ENCODE measurements around the gene CD59.

DNA sequence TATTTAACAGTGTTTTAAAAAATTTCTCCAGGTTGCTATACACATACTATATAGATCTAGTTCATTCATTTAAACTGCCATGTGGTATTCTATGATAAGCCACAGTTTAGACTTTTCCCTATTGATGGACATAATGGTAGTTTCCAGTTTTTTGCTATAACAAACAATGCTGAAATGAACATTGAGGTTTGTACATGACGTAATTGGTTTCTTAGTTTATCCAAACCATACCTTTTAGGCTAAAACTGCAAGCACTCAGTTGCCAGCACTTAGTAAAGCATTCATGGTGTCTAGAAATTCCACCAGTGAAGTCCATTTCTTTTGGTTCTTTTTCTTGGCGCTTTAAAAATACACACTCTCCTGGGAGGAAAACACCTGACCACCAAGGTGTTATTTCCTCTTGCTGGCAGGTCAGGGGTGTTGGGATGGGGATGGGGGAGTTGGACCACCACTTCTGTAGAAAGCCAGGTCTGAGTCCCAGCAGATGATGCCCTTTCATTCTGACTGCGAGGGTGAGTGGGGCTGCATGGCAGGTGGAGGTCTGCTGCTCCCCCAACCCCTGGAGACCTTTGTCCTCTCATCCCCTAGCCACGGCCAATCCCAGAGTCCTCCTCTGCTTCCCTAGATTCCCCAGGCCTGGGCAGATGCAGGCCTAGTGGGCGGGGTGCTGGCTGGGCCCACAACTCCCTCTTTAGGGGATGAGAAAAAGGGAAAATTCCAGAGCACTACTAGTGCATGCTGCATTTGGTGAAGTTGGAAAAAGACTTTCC, 76.7 kb downstream of the CD59 start:
- TF ChIP-seq, protein P1, sequence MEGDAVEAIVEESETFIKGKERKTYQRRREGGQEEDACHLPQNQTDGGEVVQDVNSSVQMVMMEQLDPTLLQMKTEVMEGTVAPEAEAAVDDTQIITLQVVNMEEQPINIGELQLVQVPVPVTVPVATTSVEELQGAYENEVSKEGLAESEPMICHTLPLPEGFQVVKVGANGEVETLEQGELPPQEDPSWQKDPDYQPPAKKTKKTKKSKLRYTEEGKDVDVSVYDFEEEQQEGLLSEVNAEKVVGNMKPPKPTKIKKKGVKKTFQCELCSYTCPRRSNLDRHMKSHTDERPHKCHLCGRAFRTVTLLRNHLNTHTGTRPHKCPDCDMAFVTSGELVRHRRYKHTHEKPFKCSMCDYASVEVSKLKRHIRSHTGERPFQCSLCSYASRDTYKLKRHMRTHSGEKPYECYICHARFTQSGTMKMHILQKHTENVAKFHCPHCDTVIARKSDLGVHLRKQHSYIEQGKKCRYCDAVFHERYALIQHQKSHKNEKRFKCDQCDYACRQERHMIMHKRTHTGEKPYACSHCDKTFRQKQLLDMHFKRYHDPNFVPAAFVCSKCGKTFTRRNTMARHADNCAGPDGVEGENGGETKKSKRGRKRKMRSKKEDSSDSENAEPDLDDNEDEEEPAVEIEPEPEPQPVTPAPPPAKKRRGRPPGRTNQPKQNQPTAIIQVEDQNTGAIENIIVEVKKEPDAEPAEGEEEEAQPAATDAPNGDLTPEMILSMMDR (IDR thresholded peaks at IDR 0.05): no peak
- no peak for TF ChIP-seq POLR2A (IDR thresholded peaks at IDR 0.05)
